Vagina (tissue), 2 donors: ENCODE data around the gene TPRKB. TPM values are rescaled to one million over a fixed set of nuclear protein-coding genes. Genes with fewer than 3 reads are reported as not detected.
"Not testable (repeated sequence)": the region's sequence is repeated elsewhere in the genome, so short reads cannot be mapped to it uniquely, and the experiment has no call there.

Experiments
- DNase-seq, 2 donors: peaks; one replicate each; pipeline ENCODE4 v3.0.0-alpha.2; 2017; ENCODE audit errors: extremely low spot score in 2 of 2
- H3K27ac ChIP-seq: fragments of 200-600 bp; sonication (generic); one replicate; pipeline ENCODE4 v1.5.1; 2019
- H3K27me3 ChIP-seq: fragments of 200-600 bp; sonication (generic); one replicate; pipeline ENCODE4 v1.5.1; 2019
- H3K36me3 ChIP-seq, 2 donors: fragments of 200-600 bp; sonication (generic); one replicate each; pipeline ENCODE4 v1.5.1; 2017 to 2019
- H3K4me1 ChIP-seq: fragments of 200-600 bp; sonication (generic); one replicate; pipeline ENCODE4 v1.5.1; 2019
- H3K4me3 ChIP-seq, 2 donors: fragments of 200-600 bp; sonication (generic); 1 replicate in 1 of 2; 2 replicates in 1 of 2; pipeline ENCODE4 v1.5.1; 2016 to 2019
- H3K9me3 ChIP-seq: fragments of 200-600 bp; sonication (generic); one replicate; pipeline ENCODE4 v1.5.1; 2019
- POLR2A ChIP-seq, 2 donors: fragments of 450-650 bp; IDR thresholded peaks; one replicate each; pipeline ENCODE4 v1.6.1; 2017; ENCODE audit warnings: antibody characterized with exemption in 2 of 2, mild to moderate bottlenecking in 2 of 2, moderate library complexity in 2 of 2
- POLR2AphosphoS5 ChIP-seq, 2 donors: sonication (generic); formaldehyde crosslinking; IDR thresholded peaks; one replicate each; pipeline ENCODE4 v1.9.0; 2017; ENCODE audit warnings: antibody characterized with exemption in 2 of 2, mild to moderate bottlenecking in 2 of 2, low read depth in 1 of 2; ENCODE audit not compliant: insufficient read depth in 1 of 2
- intact Hi-C: fragments of 100-400 bp; cut with DNase I; formaldehyde crosslinking; loops from one replicate; pipeline ENCODE4 v1.15.1; 2023
- total RNA-seq: library from RNA; depleted of rRNA; stranded (reverse); fragments of >200 nt; gene quantifications from one replicate; pipeline ENCODE4 v1.2.3, GENCODE V29; 2016
- TF ChIP-seq, protein P1 (sequence below), 3 experiments: fragments of 450-650 bp in 2 of 3; fragments of 200-600 bp in 1 of 3; sonication (generic) in 1 of 3; IDR thresholded peaks; one replicate each; pipeline ENCODE4 v1.5.1; 2017 to 2019; ENCODE audit warnings: antibody characterized with exemption in 3 of 3, mild to moderate bottlenecking in 2 of 3, moderate library complexity in 2 of 3

Gene TPRKB
- total RNA-seq, 1 donor from 2014 or later: 18.9 TPM

DNA sequence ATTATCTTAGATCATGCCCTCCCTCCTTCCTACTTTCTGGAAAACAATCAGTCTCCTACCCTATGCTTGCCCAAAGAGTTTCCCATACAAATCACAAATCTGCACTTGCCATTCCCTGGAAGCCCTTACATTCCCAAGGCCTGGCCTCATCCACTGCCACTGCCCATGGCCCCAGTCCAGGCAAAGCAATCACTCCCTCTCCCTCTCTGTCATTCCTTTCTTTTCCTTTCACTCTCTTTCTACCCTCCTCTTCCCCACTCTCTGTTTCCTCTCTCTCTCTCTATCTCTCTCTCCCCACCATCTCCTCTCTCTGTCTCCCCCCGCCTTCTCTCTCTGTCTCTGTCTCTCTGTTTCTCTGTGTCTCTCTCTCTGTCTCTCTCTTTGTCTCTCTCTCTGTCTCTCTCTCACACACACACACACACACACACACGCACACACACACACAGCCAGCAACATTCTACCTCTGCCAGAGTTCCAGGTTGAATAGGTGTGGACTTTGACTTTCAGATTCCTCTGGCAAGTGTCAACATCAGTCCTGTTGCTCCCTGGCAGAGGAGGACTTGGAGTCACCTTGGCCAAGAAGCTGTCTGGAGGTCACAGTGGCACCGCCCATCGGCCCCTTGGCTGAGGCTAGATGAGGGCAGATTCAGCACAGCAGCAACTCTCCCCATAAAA lies 51.2 kb downstream of the TPRKB start:
- no peaks in the 10 kb centered on the region for H3K27me3 ChIP-seq
- no peak overlapping the region for H3K4me3 ChIP-seq
- intact Hi-C loops: no loop called here
- H3K27ac ChIP-seq: no peak overlapping the region
- TF ChIP-seq, protein P1, sequence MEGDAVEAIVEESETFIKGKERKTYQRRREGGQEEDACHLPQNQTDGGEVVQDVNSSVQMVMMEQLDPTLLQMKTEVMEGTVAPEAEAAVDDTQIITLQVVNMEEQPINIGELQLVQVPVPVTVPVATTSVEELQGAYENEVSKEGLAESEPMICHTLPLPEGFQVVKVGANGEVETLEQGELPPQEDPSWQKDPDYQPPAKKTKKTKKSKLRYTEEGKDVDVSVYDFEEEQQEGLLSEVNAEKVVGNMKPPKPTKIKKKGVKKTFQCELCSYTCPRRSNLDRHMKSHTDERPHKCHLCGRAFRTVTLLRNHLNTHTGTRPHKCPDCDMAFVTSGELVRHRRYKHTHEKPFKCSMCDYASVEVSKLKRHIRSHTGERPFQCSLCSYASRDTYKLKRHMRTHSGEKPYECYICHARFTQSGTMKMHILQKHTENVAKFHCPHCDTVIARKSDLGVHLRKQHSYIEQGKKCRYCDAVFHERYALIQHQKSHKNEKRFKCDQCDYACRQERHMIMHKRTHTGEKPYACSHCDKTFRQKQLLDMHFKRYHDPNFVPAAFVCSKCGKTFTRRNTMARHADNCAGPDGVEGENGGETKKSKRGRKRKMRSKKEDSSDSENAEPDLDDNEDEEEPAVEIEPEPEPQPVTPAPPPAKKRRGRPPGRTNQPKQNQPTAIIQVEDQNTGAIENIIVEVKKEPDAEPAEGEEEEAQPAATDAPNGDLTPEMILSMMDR (IDR thresholded peaks at IDR 0.05): no peak
- TF ChIP-seq POLR2A (IDR thresholded peaks at IDR 0.05): no peak
- TF ChIP-seq POLR2AphosphoS5 (IDR thresholded peaks at IDR 0.05; ENCODE audit: insufficient read depth in 1 of 2, low read depth in 1 of 2): no peak
- DNase-seq: peak in 1 of 2 donors; percentile 85
- no peaks in the 10 kb centered on the region for H3K9me3 ChIP-seq
- H3K36me3 ChIP-seq: no peaks in the 10 kb centered on the region
- H3K4me1 ChIP-seq: no peaks in the 10 kb centered on the region

DNA sequence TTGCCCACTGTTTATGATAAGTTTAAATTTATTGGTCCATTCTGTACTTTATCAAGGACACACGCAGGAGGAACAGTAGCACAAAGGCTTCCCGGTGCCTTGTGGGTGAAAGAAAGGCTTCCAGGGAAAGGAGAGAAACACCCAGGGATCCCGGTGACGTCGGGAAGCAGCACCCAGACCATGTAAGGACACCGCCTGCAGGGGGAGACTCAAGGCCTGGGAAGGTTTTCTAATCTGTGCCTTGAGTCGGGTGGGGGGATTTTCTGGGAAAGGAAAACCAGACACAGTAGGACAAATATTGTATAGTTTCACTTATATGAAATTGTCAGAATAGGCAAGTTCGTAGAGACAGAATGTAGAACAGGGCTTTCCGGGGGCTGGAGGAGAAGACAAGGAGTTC lies 52.2 kb downstream of the TPRKB start:
- H3K9me3 ChIP-seq, H3K27ac ChIP-seq, H3K4me1 ChIP-seq, H3K4me3 ChIP-seq, DNase-seq, H3K27me3 ChIP-seq, intact Hi-C loops, H3K36me3 ChIP-seq: not testable (repeated sequence)

DNA sequence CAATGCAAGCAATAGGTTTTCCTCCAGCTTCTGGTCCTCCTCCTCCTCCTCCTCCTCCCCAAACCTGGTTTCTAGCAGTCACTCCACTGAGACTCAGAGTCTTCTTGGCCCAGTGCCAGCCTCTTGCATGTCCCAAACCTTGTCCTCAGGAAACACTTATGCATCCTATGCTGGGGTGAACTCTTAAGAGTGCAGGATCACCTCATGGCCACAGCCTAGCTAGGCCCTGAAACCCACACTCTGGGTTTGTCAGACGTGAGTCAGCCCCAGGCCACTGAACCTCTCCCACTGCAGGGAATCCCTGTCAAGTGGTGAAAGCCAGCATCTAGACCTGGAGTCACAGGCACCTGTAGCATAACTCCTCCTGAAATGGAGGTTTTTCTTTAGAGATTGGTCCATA lies 52.8 kb downstream of the TPRKB start:
- H3K36me3 ChIP-seq, H3K9me3 ChIP-seq, H3K4me1 ChIP-seq, H3K27me3 ChIP-seq, H3K4me3 ChIP-seq, DNase-seq, intact Hi-C loops, H3K27ac ChIP-seq: not testable (repeated sequence)

DNA sequence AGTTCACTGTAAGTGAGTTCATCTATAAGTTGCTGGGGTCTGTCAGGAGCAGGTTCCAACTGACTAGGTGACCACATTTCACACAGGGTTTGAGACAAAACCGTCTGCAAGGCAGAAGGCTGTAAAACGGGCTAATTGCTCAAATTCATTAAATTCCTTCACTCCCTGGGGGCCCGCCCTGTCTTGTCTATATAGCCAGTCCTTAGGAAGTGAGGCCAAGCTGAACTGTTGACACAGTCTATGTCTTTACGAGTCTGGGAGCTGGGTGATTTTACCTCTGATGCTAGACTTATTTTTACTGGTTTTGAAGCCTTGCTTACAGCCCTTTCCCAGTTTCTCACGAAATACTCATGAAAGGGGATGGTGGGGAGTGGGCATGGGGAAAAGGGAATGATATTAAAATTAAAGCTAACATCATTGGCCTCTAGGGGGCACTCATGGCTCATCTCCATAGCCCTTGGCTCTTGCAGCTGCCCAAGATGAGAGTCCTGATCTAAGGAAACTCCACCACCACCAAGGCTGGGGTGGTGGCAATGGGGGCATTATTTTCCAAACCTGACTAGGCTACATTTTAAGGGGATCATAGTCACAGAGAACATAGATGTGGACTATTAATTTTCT lies 57.1 kb downstream of the TPRKB start:
- intact Hi-C loops, H3K27ac ChIP-seq, H3K27me3 ChIP-seq, DNase-seq, H3K4me3 ChIP-seq, H3K36me3 ChIP-seq, H3K4me1 ChIP-seq, H3K9me3 ChIP-seq: not testable (repeated sequence)

Other genes starting within 250 kb of the TPRKB start
- gene NAT8, start 94.9 kb downstream of the TPRKB start, total RNA-seq: not detected
- 36.3 TPM for gene DUSP11, start 42.8 kb upstream of the TPRKB start, total RNA-seq
- gene C2orf78, start 46.8 kb upstream of the TPRKB start, total RNA-seq: not detected
- gene STAMBP, start 91.6 kb upstream of the TPRKB start, total RNA-seq: 30.4 TPM
- gene ACTG2, start 155.7 kb upstream of the TPRKB start, total RNA-seq: 413 TPM
- 52.3 TPM for gene DGUOK, start 189.5 kb upstream of the TPRKB start, total RNA-seq
- 12.3 TPM for gene TET3, start 247.6 kb upstream of the TPRKB start, total RNA-seq